ENCODE measurements around the gene TIAM1.
A peak's percentile ranks its signal among the peaks of the same experiment; 100 is the strongest.

The TIAM1 gene

GRCh38 chr21:31286621-31287020 lies 57.4 kb downstream of the TIAM1 start:
- H3K4me3 ChIP-seq (ENCODE audit: low read depth, low read length) = no peak overlapping the region
- TF ChIP-seq CTCF (IDR thresholded peaks at IDR 0.05; ENCODE audit: low read depth, low read length) = no peak

GRCh38 chr21:31284797-31285397 lies 59.2 kb downstream of the TIAM1 start:
- no peak for TF ChIP-seq CTCF (IDR thresholded peaks at IDR 0.05; ENCODE audit: low read depth, low read length)
- no peak overlapping the region for H3K4me3 ChIP-seq (ENCODE audit: low read depth, low read length)

GRCh38 chr21:31283025-31283424 lies 61.0 kb downstream of the TIAM1 start:
- no peak for TF ChIP-seq CTCF (IDR thresholded peaks at IDR 0.05; ENCODE audit: low read depth, low read length)
- no peak overlapping the region for H3K4me3 ChIP-seq (ENCODE audit: low read depth, low read length)

GRCh38 chr21:31282095-31282709 lies 61.9 kb downstream of the TIAM1 start:
- H3K4me3 ChIP-seq (ENCODE audit: low read depth, low read length) = 0 out of 2 replicates have a peak overlapping the region, but pooled peaks have one; percentile 6
- TF ChIP-seq CTCF (IDR thresholded peaks at IDR 0.05; ENCODE audit: low read depth, low read length) = no peak

- no peak overlapping the region for H3K4me3 ChIP-seq (ENCODE audit: low read depth, low read length)
- TF ChIP-seq CTCF (IDR thresholded peaks at IDR 0.05; ENCODE audit: low read depth, low read length) = no peak
Measured at GRCh38 chr21:31281561-31281960, 62.5 kb downstream of the TIAM1 start.

- no peak for TF ChIP-seq CTCF (IDR thresholded peaks at IDR 0.05; ENCODE audit: low read depth, low read length)
- no peak overlapping the region for H3K4me3 ChIP-seq (ENCODE audit: low read depth, low read length)
Measured at GRCh38 chr21:31279986-31280385, 64.1 kb downstream of the TIAM1 start.

- no peak overlapping the region for H3K4me3 ChIP-seq (ENCODE audit: low read depth, low read length)
- no peak for TF ChIP-seq CTCF (IDR thresholded peaks at IDR 0.05; ENCODE audit: low read depth, low read length)
Measured at GRCh38 chr21:31279214-31279613, 64.8 kb downstream of the TIAM1 start.

Measured in WI38 (cell line).